Epidermal melanocyte (primary cell): Measurements from ENCODE around the gene MACROH2A1.

Experiments
- DNase-seq: peaks from one replicate; pipeline ENCODE4 v3.0.0; 2011; ENCODE audit warnings: low spot score; ENCODE audit not compliant: insufficient read length

The MACROH2A1 gene

GRCh38 chr5:135398855-135399793, at the start of gene MACROH2A1:
Gene MACROH2A1 (minus strand): TSS chr5:135399231. CDS start chr5:135389093, 10,138 bp downstream.
- DNase-seq: peak; percentile 76

DNA sequence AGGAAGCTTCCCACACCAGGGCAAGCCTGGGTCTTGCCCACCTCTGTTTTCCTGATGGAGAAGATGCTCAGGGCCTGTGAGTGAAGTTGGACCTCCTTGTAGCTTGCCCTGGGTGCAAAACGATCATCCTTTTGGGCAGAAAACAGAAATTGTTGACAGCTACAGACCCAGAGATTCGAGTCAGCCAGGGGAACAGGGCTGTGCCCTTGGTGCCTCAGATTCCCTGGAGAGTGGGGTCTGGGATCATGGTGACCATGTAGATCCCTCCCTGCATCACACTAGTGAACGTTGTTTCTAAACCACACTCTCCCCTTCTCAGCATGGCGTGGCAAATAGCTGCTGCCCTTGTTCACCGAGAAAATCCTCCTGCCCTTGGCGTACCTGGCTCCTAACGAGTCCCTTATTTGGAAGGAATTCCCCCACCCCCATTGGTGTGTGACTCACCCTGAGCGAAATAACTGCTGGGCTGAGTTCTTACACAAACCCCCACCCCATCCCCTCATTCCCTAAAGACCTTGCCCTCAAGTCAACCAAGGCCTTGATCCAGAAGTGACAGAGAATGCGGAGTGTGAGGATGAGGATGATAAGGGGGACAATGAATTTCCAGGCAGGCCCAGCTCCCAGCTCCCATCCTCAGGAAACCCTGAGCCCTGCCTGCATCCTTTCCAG, 49.2 kb upstream of the MACROH2A1 start:
- no peak for DNase-seq

DNA sequence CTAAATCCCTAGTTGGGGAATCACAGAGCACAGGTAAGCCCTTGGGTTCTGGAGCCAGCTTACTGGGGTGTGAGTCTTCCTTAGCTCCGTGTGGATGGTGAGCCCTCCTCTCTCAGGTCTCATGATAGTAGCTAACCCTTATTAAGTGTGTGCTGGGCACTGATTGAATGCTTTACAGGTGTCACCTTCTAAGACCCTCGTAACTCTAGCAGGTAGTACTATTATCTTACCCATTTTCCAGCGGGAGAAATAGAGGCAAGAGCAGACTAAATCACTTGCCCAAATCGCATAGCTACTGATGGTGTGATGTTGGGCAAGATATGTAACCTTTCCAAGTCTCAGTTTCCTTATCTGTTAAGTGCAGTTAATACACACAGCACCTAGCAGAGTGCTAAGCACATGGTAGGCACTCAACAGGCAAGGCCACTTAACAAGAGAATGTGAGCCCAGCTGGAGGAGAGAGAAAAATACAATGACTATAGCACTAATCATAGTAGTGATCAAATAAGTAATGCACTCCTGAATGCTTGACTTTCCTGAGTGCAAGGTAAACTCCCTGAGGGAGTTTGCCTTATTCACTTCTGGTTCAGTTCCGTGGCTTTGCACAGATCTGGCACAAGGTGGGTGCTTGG, 48.4 kb upstream of the MACROH2A1 start, which contains the start of gene DCANP1:
DCANP1 (minus strand) TSS at position 51 of the 632 bp plus-strand sequence. CDS start 240 bp downstream, outside the sequence.
- DNase-seq: no peak

- no peak for DNase-seq
These were observed 47.6 kb upstream of the MACROH2A1 start for GRCh38 chr5:135446615-135447014.

- DNase-seq: no peak
These were observed 47.2 kb upstream of the MACROH2A1 start for GRCh38 chr5:135446206-135446605.

- no peak for DNase-seq
These were observed 46.4 kb upstream of the MACROH2A1 start for GRCh38 chr5:135445306-135445985.

- no peak for DNase-seq
These were observed 45.9 kb upstream of the MACROH2A1 start for GRCh38 chr5:135444881-135445280.

DNA sequence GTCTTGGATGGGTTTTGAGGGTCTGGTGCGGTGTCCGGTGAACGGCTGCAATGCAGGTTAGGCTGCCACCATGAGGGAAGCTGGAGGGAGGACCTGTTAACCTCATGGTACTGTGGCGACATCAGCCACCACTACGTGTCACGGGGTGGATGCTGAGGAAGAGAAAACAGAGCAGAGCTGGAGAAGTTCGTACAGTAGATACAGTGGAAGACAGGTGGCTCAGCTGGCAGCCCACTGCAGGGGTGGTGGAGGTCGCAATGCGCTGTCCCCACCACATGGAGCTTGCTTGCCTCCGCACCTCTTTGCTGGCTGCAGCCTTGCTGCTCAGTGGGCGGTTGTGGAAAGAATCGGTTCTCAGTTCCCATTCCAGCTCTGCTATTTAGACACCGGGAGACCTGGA, 45.3 kb upstream of the MACROH2A1 start:
- no peak for DNase-seq

DNA sequence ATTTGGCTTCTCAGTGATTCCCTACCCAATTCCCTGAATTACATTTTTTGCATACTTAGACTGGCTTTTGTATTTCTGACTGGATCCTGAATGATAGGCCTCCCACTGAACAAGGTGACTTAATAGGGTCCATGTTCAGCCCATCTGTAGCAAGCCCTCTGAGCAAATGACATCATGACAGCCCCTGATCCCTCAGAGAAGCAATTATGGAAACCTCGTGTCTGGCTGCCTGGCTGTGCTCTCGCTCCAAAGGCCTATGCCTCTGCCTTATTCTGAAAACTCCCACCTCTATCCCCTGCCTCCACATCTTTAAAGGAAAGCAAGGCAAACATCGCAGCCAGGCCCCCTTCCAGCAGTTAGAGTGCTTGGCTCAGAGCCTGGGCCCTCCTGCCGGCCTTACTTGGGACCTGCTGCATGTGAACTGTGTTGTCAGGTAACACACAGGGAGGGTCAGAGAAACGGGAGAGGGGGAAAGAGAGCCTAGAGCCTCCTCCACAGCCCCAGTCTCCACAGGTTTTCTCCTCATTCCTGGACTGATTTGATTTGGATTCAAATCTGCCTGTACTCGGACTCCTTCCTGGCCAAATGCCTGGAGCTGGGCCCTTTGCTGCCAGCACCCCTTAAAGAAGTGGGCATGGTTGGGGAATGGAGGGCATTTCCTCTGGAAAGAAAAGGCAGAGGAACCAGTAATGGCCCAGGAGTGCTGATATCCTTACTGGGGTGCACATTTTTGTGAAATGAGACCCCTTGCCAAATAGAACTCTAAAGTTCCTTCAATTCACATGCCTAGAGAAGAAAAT, 44.3 kb upstream of the MACROH2A1 start:
- DNase-seq: no peak

- DNase-seq: no peak
These were observed 43.6 kb upstream of the MACROH2A1 start for GRCh38 chr5:135442431-135443160.

DNA sequence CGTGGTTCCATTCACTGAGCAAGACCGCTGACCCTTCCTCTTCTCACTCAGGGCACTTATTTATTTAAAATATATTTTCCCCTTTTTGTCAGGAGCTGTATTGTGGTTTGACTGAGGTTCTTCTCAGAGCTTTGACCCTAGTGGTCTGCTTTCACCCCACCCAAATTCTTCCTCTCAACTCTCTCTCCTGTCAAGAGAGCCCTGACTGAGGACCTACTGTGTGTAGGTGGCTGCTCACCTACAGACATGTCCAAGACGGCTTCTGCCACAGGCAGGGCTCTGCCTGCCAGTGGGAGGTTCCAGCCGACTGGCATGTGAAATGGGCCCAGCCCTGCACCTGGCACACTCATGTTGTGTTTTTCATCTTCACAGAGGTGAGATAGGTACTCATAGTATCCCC, 42.9 kb upstream of the MACROH2A1 start:
- no peak for DNase-seq

GRCh38 chr5:135441350-135441831, 42.4 kb upstream of the MACROH2A1 start:
- DNase-seq: no peak

- no peak for DNase-seq
These were observed 41.9 kb upstream of the MACROH2A1 start for GRCh38 chr5:135440916-135441315.

DNA sequence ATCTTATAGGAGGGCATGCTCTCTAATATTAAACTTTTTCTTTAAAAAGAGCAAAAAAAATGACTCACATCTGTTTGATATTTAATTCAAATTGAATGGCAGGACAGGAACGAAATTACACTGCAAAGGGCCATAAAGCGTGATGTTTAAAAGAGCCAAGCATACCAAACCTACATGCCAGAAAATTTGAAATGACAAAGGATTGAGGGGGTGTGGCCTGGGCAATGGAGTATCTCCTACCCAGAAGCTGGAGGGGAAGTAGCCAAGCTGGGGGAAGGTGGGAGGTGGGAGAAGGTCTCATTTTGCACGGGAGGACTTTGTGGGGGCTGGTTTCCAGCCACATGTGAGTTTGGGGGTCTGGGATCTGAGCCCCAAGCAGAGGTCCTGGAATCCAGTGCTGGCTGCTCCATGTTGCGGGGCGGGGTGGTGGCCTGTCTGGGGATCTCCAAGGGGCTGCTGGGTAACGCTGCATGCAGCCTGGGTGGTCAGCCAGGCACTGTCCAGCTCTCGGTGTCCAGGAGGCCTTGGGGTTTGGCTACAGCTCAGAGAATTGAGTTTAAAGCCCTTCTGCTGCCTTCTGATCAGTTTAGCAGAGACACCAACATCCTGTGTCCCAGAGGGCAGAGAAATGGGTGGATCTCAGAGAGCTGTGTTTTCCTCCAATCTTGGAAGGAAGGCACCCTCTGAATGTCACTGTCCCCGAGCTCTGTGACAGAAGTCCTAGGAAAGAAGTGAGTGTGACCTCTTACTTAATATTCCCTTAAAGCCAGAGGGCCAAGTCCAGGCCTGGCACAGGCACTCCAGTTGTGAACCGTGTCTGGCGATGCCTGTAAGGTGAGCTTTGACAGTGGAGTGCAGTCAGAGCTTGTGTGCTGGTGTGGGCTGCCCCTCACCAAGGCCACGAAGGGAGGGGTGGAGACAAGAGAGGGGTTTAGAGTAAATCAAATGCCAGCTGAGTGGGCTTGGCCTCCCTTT, 40.5 kb upstream of the MACROH2A1 start:
- DNase-seq: no peak

DNA sequence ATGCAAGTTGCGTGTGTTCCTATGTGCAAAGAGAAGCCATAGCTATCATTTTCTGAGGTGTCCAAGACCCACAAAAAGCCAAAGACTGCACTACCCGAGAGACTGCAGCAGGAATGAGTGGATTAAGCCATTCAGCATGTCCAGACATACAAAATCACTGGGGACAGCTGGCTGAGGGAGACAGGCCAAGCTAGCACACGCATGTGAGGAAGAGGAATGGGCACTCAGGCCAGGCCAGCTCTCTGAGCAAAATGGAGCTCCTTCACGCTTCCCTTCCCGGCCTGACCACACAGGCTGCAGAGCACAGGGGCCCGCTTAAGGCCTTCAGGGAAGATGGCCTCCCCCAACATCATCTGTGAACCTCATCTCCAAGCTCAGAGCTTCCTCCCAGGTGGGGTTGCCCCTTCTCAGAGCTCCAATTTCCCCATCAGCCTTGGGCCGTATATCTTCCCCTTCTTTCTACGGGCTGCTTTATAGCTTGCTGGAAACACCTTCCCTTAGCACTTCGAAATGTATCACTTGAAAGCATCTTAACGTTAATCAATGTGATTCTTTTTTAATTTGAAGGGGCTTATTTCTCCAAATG, 39.7 kb upstream of the MACROH2A1 start:
- DNase-seq: no peak

DNA sequence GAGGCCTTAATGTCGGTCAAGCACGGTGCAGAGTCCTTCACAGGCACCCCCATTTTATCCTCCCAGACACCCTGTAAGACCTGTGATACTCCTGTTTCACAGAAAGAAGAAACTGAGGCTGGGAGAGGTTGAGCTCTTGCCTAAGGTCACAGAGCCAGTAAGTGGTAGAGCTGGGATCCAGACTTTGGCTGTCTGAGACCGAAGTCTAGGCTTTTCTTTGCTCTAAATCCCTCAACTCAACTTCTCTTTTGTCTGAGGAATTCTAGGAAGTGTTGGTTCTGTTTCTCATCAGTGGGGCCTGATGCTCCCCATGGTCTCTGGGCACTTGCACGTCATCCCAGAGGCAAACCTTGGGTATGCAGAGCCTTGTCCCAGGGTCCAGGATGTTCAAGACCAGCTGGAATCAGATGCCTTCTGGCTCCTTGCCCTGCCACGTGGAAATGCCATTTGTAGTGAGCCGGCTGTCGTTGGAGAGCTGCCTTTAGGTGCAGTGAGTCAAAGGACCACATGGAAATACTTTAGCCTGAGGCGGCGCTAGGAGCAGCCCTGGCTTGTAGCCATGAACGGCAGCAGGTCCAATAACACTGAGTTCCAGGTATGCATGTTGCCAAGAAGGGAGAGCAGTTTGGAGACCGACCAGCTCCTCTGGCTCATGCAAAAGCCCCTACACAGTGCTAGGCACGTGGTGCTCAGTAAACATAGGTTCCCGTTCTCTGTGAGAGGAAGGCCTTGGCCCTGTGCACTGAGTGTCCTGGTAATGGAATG, 38.9 kb upstream of the MACROH2A1 start:
- no peak for DNase-seq

DNA sequence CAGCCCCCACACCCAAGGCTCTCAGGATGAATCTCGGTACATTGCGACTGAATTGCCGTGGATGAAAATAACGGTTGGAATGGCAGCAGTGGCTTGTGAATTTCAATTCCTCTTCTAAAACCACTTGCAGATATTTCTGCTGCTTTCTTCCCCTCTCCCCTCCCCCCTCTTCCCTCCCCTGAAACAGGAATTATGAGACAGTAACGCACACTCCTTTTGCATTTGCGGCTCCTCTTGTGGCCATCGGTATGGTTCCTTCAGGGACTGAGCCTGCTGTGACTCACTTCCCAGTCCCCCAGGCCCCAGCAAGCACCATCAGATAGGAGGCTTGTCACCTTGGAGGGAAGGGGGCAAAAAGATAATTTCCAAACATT, 38.4 kb upstream of the MACROH2A1 start:
- DNase-seq: no peak
